ENCODE measurements around the gene PRPF6. TPM values are rescaled to one million over a fixed set of nuclear protein-coding genes. Genes with fewer than 3 reads are reported as not detected.

The PRPF6 gene
- total and polyA plus RNA-seq, 2 donors (not counting 1 experiment from before 2014, with no cell fraction given) = 31.7 to 82.9 TPM

DNA sequence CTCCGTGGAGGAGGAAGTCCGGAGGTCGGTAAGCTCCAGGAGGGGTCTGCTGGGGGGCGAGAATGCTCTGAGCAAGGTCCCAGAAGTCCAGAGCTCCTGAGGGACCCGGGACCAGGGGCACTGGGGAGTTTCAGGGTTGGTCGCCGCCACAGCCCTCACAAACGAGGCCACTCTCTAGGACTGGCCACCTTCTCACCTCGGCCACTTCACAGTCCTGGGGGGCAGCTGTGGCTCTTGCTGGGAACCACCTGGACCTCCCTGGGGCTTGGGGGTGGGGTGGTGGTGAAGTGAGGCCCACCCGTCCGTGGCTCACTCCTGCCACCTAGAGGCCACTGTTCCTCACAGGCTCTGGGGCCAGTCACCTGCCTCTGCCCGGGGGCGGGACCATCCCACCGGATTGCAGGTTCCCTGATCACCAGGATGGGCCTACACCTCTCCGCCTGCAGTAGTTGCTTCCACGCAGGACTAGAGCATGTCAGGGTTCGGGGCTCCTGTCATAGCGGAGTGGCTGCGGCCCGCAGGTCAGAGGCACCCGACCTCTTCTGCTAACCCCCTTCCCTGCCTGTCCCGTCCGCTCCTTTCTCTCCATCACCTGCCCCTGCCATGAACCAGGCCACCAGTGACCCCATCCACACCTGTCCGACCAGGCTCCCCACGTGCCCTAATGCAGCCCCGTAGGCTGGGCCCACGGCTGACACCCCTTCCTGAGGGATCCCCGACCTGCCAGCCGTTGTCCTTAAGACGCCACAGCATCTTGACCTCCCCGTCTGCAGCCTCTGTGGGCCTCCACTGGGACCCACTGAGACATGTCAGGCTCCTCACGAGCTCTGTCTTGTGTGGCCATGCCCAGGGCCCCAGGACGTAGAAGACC is 76.9 kb downstream of the PRPF6 start:
- Histone ChIP-seq H2AFZ (ENCODE audit: insufficient read depth, low read depth, low read length, poor library complexity, severe bottlenecking) (peak overlapping the region; percentile 27), H3K79me2 (ENCODE audit: control insufficient read depth, insufficient read depth, low read length) (no peaks in the 10 kb centered on the region), H3K4me2 (replicated peaks; ENCODE audit: low read depth, low read length, poor library complexity, severe bottlenecking) (peak overlapping the region; percentile 36), H3K9ac (ENCODE audit: low read length) (no peak overlapping the region), H3K27ac (ENCODE audit: low read length in 2 of 2) (no peak overlapping the region), H3K36me3 (replicated peaks in 1 of 2; ENCODE audit: control extremely low read depth in 1 of 2, control insufficient read depth in 1 of 2, extremely low read depth in 1 of 2, insufficient read depth in 2 of 2, low read length in 1 of 2) (no peaks in the 10 kb centered on the region), H3K27me3 (replicated peaks in 1 of 4; ENCODE audit: control extremely low read depth in 1 of 4, control insufficient read depth in 3 of 4, insufficient read depth in 4 of 4, low read length in 3 of 4) (peaks cover 0 to 34% (median 11%) of the 10 kb centered on the region in 4 experiments), H4K20me1 (ENCODE audit: control insufficient read depth, insufficient read depth, low read length, poor library complexity, severe bottlenecking) (no peaks in the 10 kb centered on the region), H3K4me3 (ENCODE audit: control extremely low read depth in 1 of 5, extremely low read depth in 1 of 5, insufficient read depth in 1 of 5, low read depth in 2 of 5, low read length in 4 of 5) (no peak overlapping the region), H3K4me1 (ENCODE audit: control insufficient read depth in 2 of 2, insufficient read depth in 2 of 2, low read length in 2 of 2) (peaks cover 16 to 27% of the 10 kb centered on the region in 2 donors), H3K9me3 (ENCODE audit: control extremely low read depth in 1 of 3, control insufficient read depth in 2 of 3, insufficient read depth in 1 of 3, low read length in 2 of 3) (peaks cover 0 to 8% (median 0%) of the 10 kb centered on the region in 3 donors)
- DNase-seq (peak; percentile 80), ATAC-seq (ENCODE audit: low read depth) (peak; percentile 75)
- Mint-ChIP-seq H3K27ac (peak overlapping the region; percentile 56), H3K27me3 (peaks cover 20% of the 10 kb centered on the region), H3K4me1 (peaks cover 16% of the 10 kb centered on the region), H3K9me3 (ENCODE audit: insufficient read depth) (no peaks in the 10 kb centered on the region), H3K4me3 (peak overlapping the region; percentile 39)
- POLR2A ChIA-PET = no interaction called here
- WGBS (ENCODE audit: insufficient coverage) = 39% methylated on average over 30 of the region's 33 CpGs
- no peak for TF ChIP-seq EZH2 (IDR thresholded peaks at IDR 0.05; ENCODE audit: borderline replicate concordance, insufficient read depth, low read depth, low read length, poor library complexity, severe bottlenecking)
- TF ChIP-seq, protein P1, sequence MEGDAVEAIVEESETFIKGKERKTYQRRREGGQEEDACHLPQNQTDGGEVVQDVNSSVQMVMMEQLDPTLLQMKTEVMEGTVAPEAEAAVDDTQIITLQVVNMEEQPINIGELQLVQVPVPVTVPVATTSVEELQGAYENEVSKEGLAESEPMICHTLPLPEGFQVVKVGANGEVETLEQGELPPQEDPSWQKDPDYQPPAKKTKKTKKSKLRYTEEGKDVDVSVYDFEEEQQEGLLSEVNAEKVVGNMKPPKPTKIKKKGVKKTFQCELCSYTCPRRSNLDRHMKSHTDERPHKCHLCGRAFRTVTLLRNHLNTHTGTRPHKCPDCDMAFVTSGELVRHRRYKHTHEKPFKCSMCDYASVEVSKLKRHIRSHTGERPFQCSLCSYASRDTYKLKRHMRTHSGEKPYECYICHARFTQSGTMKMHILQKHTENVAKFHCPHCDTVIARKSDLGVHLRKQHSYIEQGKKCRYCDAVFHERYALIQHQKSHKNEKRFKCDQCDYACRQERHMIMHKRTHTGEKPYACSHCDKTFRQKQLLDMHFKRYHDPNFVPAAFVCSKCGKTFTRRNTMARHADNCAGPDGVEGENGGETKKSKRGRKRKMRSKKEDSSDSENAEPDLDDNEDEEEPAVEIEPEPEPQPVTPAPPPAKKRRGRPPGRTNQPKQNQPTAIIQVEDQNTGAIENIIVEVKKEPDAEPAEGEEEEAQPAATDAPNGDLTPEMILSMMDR (IDR thresholded peaks at IDR 0.05) = peak; percentile 83
- intact Hi-C loops (cut with micrococcal nuclease) = loop anchor here (1.0 kb wide), 1 partner anchor 20 kb away; no protein-coding TSS in a partner anchor
- CTCF ChIA-PET = interaction anchor here (0.6 to 3.2 kb wide), 16 partner anchors 8 to 561 kb away, joined by 3 to 22 read pairs (median 4); partner anchors contain the start of genes LKAAEAR1, PRPF6, SAMD10 and UCKL1
